ENCODE measurements around the gene EPN3.

Gene EPN3

DNA sequence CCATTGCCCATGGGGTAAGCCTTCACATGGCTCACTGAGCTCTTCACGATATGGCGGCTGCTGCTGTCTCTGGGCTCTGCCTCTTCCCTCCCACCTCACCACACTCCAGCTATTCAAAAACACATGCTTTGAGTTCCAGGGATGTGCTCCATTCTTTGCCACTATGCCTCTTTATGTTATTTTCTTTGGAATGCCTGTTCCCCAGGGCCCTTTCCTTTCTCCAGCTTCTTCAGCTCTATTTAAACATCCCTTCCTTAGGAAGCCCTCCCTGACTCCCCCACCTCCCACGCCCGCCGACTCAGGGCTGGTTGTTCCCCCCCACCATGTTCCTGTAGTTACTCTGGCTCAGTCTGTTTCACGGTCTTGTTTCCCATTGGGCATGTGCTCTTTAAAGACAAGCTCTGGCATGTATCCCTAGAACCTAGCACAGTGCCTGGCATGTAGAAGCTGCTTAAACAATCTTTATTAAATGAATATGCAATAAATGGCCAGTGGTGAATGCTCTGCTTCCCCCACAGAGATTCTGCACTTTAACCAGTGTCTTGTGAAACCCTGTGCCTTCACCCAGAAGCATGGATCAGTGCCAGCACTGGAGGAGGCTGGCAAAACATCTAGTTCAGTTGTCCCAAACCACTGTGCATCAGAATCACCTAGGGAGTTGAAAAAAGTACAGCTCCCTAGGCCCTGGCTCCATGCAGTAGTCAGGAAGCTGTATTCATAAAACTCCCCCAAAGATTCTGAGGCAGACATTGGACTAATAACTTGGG lies 17.4 kb upstream of the EPN3 start:
- Histone ChIP-seq H3K4me1 (ENCODE audit: control insufficient read depth, insufficient read depth, low read length) (no peaks in the 10 kb centered on the region), H3K36me3 (ENCODE audit: control insufficient read depth, insufficient read depth, low read length) (no peaks in the 10 kb centered on the region), H3K9ac (ENCODE audit: low read depth, low read length) (no peak overlapping the region), H3K9me3 (ENCODE audit: control insufficient read depth, insufficient read depth, low read length) (no peaks in the 10 kb centered on the region), H3K27me3 (ENCODE audit: control insufficient read depth, insufficient read depth, low read length) (no peaks in the 10 kb centered on the region), H3K4me3 (ENCODE audit: low read depth, low read length) (no peak overlapping the region)

DNA sequence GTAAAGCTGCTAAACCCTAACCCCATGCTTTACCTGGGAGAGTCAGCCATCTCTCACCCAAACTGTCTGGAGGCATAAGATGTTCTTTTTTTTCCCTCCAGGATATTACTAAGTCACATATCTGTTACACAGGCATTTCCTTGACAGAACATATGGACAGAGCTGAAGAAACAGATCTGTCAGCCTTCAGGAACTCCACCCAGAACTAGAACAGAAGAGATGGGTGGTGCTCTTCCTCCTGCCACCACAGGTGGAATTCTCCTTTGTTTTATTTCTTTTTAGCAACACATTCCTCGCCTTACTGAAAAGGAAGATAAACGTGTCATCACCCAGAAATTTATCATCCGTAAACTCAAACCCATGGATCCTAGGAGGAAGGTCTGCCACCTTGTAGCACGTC lies 15.5 kb upstream of the EPN3 start:
- Histone ChIP-seq H3K36me3 (ENCODE audit: control insufficient read depth, insufficient read depth, low read length) (no peaks in the 10 kb centered on the region), H3K27me3 (ENCODE audit: control insufficient read depth, insufficient read depth, low read length) (no peaks in the 10 kb centered on the region), H3K9ac (ENCODE audit: low read depth, low read length) (no peak overlapping the region), H3K4me1 (ENCODE audit: control insufficient read depth, insufficient read depth, low read length) (no peaks in the 10 kb centered on the region), H3K9me3 (ENCODE audit: control insufficient read depth, insufficient read depth, low read length) (no peaks in the 10 kb centered on the region), H3K4me3 (ENCODE audit: low read depth, low read length) (no peak overlapping the region)

DNA sequence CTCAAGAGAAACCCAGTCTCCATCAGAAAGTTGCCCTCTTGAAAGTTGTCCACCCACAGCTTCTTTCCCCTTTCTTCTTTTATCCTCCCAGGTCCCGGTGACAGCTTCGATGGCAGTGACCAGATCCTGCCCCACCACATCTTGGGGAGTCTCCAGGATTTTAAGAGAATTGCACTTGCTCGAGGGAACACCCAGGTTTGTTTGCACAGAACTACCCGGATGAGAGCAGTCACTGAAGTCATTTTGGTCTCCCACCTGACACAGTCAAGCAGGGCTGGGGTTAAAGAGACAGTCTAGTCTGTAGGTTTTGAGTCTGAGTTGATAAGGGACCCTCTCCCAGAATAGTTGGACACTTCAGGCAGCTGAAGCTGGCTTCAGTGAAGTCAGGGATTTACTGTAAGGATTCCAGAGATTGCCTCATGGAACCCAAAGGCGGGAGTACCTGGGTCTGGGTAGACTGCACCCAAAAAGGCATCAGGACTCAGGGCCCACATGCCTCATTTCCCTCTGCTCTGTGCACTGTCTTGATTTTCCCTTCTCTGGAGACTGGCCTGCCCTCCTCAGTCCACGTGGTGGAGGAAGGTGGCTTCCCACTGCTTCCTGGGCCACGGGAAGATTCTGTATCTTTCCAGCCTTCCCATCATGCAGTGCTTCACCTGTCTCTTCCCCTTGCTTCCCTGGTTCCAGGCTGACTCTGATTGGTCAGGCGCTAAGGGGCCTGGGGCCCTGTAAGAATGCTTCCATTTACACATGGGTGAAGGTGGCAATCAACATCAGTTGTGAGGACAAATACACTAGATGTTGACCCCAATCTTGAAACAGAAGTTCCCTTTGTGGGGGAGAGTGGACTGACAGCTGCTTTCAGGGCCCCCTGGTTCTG lies 14.8 kb upstream of the EPN3 start:
- Histone ChIP-seq H3K36me3 (ENCODE audit: control insufficient read depth, insufficient read depth, low read length) (no peaks in the 10 kb centered on the region), H3K27me3 (ENCODE audit: control insufficient read depth, insufficient read depth, low read length) (no peaks in the 10 kb centered on the region), H3K4me1 (ENCODE audit: control insufficient read depth, insufficient read depth, low read length) (no peaks in the 10 kb centered on the region), H3K9me3 (ENCODE audit: control insufficient read depth, insufficient read depth, low read length) (no peaks in the 10 kb centered on the region), H3K4me3 (ENCODE audit: low read depth, low read length) (no peak overlapping the region), H3K9ac (ENCODE audit: low read depth, low read length) (no peak overlapping the region)

DNA sequence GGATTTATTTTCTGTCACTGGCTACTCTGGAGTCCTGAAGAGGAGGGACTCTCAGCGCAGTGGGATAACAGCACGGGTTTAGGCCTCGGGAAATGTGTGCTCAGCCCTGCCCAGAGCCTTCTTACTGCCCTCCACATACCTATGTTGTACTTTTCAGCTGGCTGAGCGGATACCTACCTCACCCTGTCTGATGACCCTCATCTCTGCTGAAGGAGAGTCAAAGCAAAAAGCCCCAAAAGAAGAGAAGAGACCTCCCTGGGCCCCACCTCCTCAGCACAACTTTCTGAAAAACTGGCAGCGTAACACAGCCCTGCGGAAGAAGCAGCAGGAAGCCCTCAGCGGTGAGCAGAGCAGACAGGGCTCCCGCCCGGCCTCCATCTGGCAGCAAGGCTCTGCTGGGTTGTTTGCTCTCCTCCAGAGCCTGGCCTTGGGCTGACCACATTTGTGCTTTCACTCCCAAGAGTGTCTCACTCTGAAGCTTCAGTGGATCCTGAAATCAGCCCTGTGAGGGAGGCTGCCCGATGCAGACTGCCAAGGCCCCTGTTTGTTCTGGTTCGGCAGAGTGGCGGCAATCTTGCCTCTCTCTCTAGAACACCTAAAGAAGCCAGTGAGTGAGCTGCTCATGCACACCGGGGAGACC lies 14.0 kb upstream of the EPN3 start:
- Histone ChIP-seq H3K4me3 (ENCODE audit: low read depth, low read length) (no peak overlapping the region), H3K9ac (ENCODE audit: low read depth, low read length) (no peak overlapping the region), H3K4me1 (ENCODE audit: control insufficient read depth, insufficient read depth, low read length) (no peaks in the 10 kb centered on the region), H3K36me3 (ENCODE audit: control insufficient read depth, insufficient read depth, low read length) (no peaks in the 10 kb centered on the region), H3K9me3 (ENCODE audit: control insufficient read depth, insufficient read depth, low read length) (no peaks in the 10 kb centered on the region), H3K27me3 (ENCODE audit: control insufficient read depth, insufficient read depth, low read length) (no peaks in the 10 kb centered on the region)

DNA sequence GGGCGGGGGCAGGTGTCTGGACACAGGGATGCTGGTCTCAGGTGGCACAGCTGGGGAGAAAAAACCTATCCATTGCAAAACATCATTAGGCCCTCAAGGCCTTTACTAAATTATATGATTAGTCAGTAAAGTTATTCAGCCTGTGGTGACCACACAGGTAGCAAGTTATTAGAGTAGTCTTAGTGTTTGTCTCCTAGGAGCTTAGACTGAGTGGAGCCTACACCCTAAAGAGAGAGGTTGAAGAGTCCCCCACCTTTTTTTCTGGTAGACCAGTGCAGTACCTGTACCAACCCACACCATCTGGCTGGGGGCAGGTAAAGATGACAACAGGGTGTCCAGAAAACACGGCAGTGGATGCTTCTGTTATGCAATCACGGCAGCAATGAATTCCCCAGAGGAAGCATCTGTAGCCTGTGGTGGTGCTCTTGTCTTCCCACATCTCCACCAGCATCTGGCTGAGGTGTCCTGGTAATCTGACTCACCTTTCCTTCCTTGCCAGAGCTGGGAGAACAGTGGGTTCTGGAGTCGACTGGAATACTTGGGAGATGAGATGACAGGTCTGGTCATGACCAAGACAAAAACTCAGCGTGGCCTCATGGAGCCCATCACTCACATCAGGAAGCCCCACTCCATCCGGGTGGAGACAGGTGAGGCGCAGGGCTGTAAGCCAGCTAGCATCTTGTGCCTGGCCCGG lies 13.2 kb upstream of the EPN3 start:
- Histone ChIP-seq H3K9me3 (ENCODE audit: control insufficient read depth, insufficient read depth, low read length) (no peaks in the 10 kb centered on the region), H3K27me3 (ENCODE audit: control insufficient read depth, insufficient read depth, low read length) (no peaks in the 10 kb centered on the region), H3K4me3 (ENCODE audit: low read depth, low read length) (no peak overlapping the region), H3K9ac (ENCODE audit: low read depth, low read length) (no peak overlapping the region), H3K36me3 (ENCODE audit: control insufficient read depth, insufficient read depth, low read length) (no peaks in the 10 kb centered on the region), H3K4me1 (ENCODE audit: control insufficient read depth, insufficient read depth, low read length) (no peaks in the 10 kb centered on the region)

DNA sequence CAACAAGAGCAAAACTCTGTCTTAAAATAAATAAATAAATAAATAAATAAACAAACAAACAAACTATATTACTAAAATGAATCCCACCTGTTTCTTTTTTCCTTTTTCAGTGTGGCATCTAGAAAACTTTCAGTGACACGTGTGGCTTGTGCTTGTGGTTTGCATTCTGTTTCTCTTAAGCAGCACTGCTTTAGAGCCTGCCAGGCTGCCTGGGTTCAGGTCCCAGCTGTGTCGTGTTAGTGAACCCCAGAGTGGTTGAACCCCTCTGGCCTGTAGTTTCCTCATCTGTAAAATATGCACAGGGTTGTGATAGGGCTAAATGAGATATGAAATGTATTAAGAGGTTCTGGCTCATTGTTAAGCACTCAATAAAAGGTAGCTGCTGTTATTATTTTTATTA lies 12.1 kb upstream of the EPN3 start:
- H3K27me3 ChIP-seq (ENCODE audit: control insufficient read depth, insufficient read depth, low read length) = no peaks in the 10 kb centered on the region
- no peak overlapping the region for H3K9ac ChIP-seq (ENCODE audit: low read depth, low read length)
- no peaks in the 10 kb centered on the region for H3K4me1 ChIP-seq (ENCODE audit: control insufficient read depth, insufficient read depth, low read length)
- no peaks in the 10 kb centered on the region for H3K36me3 ChIP-seq (ENCODE audit: control insufficient read depth, insufficient read depth, low read length)
- no peak overlapping the region for H3K4me3 ChIP-seq (ENCODE audit: low read depth, low read length)
- no peaks in the 10 kb centered on the region for H3K9me3 ChIP-seq (ENCODE audit: control insufficient read depth, insufficient read depth, low read length)

DNA sequence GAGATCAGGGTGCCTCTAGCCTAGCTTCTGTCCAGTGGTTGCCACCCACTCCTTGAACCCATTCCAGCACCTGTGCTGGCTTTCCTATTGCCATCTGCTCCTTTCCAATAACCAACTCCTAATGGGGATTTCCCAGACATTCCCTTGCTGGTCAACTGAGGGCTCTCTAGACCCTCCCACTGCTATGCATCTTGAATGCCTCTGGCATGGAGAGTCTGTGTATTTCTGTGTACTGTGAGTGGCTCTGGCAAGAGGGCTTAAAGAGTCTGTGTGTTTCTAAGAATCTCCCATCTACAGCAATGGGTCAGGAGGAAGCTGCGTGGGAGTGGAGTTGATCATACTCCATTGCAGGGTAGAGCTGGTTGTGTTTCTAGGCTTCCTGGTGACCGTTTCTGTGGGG lies 11.0 kb upstream of the EPN3 start:
- no peaks in the 10 kb centered on the region for H3K36me3 ChIP-seq (ENCODE audit: control insufficient read depth, insufficient read depth, low read length)
- no peak overlapping the region for H3K9ac ChIP-seq (ENCODE audit: low read depth, low read length)
- no peaks in the 10 kb centered on the region for H3K4me1 ChIP-seq (ENCODE audit: control insufficient read depth, insufficient read depth, low read length)
- no peaks in the 10 kb centered on the region for H3K27me3 ChIP-seq (ENCODE audit: control insufficient read depth, insufficient read depth, low read length)
- no peaks in the 10 kb centered on the region for H3K9me3 ChIP-seq (ENCODE audit: control insufficient read depth, insufficient read depth, low read length)
- no peak overlapping the region for H3K4me3 ChIP-seq (ENCODE audit: low read depth, low read length)

DNA sequence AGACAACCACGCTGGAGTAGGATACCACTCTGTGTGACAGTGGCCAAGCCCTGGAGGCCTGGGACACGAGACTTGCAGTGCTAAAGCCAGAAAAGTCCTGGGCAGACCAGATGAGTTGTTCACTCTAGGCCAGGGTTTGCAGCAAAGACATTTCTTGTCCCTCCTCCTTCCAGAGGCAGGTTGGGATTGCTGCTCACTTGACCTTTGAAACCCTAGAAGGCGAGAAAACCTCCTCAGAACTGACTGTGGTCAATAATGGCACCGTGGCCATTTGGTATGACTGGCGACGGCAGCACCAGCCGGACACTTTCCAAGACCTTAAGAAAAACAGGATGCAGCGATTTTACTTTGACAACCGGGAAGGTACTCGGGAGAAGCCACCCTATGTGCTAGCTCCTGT lies 9.8 kb upstream of the EPN3 start:
- Histone ChIP-seq H3K27me3 (ENCODE audit: control insufficient read depth, insufficient read depth, low read length) (no peaks in the 10 kb centered on the region), H3K36me3 (ENCODE audit: control insufficient read depth, insufficient read depth, low read length) (no peaks in the 10 kb centered on the region), H3K9me3 (ENCODE audit: control insufficient read depth, insufficient read depth, low read length) (no peaks in the 10 kb centered on the region)

DNA sequence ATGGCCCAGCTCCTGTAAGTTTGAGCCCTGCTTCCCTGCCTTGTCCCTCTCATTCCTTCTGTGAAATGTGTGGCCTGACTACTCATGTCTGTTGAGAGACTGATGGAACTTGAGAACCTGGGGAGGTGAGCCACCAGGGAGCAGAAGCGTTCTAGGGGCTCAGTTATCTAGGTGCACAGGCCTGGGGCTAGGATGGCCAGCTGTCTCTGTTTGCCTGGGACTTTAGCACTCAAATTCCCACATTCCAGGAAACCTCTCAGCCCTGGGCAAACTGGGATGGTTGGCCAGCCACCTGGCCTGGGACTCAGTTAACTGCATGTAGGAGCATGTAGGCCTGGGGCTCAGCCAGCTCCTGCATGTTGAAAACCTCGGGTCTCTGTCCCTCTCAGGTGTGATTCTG lies 9.3 kb upstream of the EPN3 start:
- no peaks in the 10 kb centered on the region for H3K36me3 ChIP-seq (ENCODE audit: control insufficient read depth, insufficient read depth, low read length)
- H3K9me3 ChIP-seq (ENCODE audit: control insufficient read depth, insufficient read depth, low read length) = no peaks in the 10 kb centered on the region
- H3K4me1 ChIP-seq (ENCODE audit: control insufficient read depth, insufficient read depth, low read length) = no peaks in the 10 kb centered on the region
- H3K4me3 ChIP-seq (ENCODE audit: low read depth, low read length) = no peak overlapping the region
- H3K27me3 ChIP-seq (ENCODE audit: control insufficient read depth, insufficient read depth, low read length) = no peaks in the 10 kb centered on the region
- H3K9ac ChIP-seq (ENCODE audit: low read depth, low read length) = no peak overlapping the region

More for the DNA sequence above, 9.8 kb upstream of the EPN3 start:
- Histone ChIP-seq H3K4me3 (ENCODE audit: low read depth, low read length) (no peak overlapping the region), H3K9ac (ENCODE audit: low read depth, low read length) (no peak overlapping the region), H3K4me1 (ENCODE audit: control insufficient read depth, insufficient read depth, low read length) (no peaks in the 10 kb centered on the region)

DNA sequence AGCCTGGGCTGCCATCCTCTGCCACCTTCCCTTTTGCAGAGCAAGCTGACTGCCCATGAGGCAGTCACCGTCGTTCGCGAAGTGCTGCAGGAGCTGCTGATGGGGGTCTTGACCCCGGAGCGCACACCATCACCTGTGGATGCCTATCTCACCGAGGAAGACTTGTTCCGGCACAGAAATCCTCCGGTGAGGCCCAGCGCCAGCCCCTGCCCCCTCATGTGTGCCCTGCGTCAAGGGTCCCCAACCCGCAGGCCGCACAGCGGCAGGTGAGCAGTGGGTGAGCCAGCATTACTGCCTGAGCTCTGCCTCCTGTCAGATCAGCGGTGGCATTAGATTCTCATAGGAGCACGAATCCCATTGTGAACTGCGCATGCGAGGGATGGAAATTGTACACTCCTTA lies 7.7 kb upstream of the EPN3 start:
- Histone ChIP-seq H3K9ac (ENCODE audit: low read depth, low read length) (no peak overlapping the region), H3K36me3 (ENCODE audit: control insufficient read depth, insufficient read depth, low read length) (no peaks in the 10 kb centered on the region), H3K4me1 (ENCODE audit: control insufficient read depth, insufficient read depth, low read length) (no peaks in the 10 kb centered on the region), H3K4me3 (ENCODE audit: low read depth, low read length) (no peak overlapping the region), H3K9me3 (ENCODE audit: control insufficient read depth, insufficient read depth, low read length) (no peaks in the 10 kb centered on the region), H3K27me3 (ENCODE audit: control insufficient read depth, insufficient read depth, low read length) (peaks cover 6% of the 10 kb centered on the region)

DNA sequence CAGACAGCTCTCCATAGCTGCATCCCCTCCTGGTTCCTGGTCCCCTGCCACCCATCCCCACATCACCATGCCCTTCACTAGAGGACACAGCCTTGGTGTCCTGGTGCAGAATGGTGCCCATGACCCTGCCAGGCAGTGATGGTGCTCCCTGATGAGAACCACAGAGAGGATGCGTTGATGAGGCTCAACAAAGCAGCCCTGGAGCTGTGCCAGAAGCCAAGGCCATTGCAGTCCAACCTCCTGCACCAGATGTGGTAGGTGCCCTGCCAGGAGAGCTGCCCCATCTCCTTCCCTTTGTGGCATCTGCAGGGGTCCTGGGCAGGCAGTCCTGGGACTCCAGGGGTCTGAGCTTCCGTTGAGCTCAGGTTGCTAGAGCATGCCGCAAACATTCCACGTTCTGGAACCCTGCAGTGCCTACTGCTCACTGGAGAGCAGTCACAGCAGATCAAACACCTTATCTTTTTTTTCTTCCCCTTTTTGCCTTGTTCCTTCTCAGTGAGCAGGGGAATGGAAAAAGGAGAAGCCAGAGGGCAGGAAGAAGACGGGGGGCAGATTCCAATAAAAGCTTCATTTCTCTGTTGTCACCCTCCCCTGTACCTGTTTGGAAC lies 5.3 kb upstream of the EPN3 start:
- no peak overlapping the region for H3K4me3 ChIP-seq (ENCODE audit: low read depth, low read length)
- H3K9ac ChIP-seq (ENCODE audit: low read depth, low read length) = no peak overlapping the region
- peaks cover 17% of the 10 kb centered on the region for H3K27me3 ChIP-seq (ENCODE audit: control insufficient read depth, insufficient read depth, low read length)
- no peaks in the 10 kb centered on the region for H3K9me3 ChIP-seq (ENCODE audit: control insufficient read depth, insufficient read depth, low read length)
- no peaks in the 10 kb centered on the region for H3K36me3 ChIP-seq (ENCODE audit: control insufficient read depth, insufficient read depth, low read length)
- H3K4me1 ChIP-seq (ENCODE audit: control insufficient read depth, insufficient read depth, low read length) = peaks cover 4% of the 10 kb centered on the region

Measured in iPS-15b (cell line).